HL-60 (cell line): ENCODE data around the gene COL11A2.

Experiments
- DNase-seq, 2 experiments: peaks; one replicate each; pipeline ENCODE4 v3.0.0-alpha.2; 2010 to 2020; ENCODE audit warnings: low read depth in 1 of 2, low spot score in 1 of 2
- H3K27ac ChIP-seq: fragments of 250-450 bp; sonication (Bioruptor Pico); replicated peaks from 2 replicates; pipeline ENCODE4 v1.5.1; 2020; ENCODE audit warnings: mild to moderate bottlenecking, moderate library complexity
- H3K27me3 ChIP-seq: fragments of 250-450 bp; sonication (Bioruptor Pico); 2 replicates; pipeline ENCODE4 v1.5.1; 2021; ENCODE audit warnings: mild to moderate bottlenecking, moderate library complexity; ENCODE audit not compliant: insufficient read depth, poor library complexity, severe bottlenecking
- H3K4me3 ChIP-seq: replicated peaks from 2 replicates; pipeline ENCODE4 v1.5.1; 2011; ENCODE audit warnings: mild to moderate bottlenecking, control low read depth, low read length; ENCODE audit not compliant: insufficient read depth
- GABPA ChIP-seq: IDR thresholded peaks from 2 replicates; pipeline ENCODE4 v1.6.1; 2012; ENCODE audit warnings: low read depth
- POLR2AphosphoS5 ChIP-seq: IDR thresholded peaks from 2 replicates; pipeline ENCODE4 v1.6.1; 2012; ENCODE audit warnings: low read depth
- REST ChIP-seq: IDR thresholded peaks from 2 replicates; pipeline ENCODE4 v1.6.1; 2012; ENCODE audit warnings: low read depth; ENCODE audit not compliant: insufficient replicate concordance
- SPI1 ChIP-seq: IDR thresholded peaks from 2 replicates; pipeline ENCODE4 v1.6.1; 2012; ENCODE audit warnings: low read depth, mild to moderate bottlenecking, borderline replicate concordance
- TF ChIP-seq, protein P1 (sequence below): IDR thresholded peaks from one replicate; pipeline ENCODE4 v1.5.1; 2011; ENCODE audit warnings: low read length, control low read depth, inconsistent platforms; ENCODE audit not compliant: insufficient read depth

Gene COL11A2

DNA sequence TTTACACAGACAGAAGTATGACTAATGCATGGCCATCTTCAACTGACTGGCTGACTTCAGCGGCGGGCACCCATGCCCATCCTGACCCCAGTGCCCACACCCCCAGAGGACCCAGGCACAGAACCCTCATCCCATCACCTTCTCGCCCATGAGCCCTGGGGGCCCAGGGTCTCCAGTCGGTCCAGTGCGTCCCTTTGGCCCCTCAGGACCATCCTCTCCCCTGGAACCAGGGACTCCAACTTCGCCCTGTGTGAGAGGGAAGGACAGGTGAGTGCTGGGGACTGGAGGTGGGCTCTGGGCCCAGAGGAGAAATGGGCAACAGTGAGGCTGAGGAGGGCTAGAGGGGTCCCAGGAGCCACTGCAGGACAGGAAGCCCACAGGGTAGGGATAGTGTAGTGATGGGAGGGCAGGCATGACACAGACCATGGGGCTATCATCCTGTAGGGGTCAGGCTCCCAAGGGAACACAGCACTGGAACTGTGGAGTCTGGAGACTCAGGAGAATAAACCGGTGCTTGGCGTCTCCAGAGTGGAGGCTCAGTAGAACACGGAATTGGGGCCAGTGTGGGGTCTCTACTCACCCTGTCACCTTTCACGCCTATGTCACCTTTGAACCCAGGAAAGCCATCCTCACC, 16.7 kb downstream of the COL11A2 start:
- no peak for TF ChIP-seq GABPA
- TF ChIP-seq POLR2AphosphoS5: no peak
- no peak for TF ChIP-seq SPI1
- no peak for TF ChIP-seq REST
- TF ChIP-seq, protein P1, sequence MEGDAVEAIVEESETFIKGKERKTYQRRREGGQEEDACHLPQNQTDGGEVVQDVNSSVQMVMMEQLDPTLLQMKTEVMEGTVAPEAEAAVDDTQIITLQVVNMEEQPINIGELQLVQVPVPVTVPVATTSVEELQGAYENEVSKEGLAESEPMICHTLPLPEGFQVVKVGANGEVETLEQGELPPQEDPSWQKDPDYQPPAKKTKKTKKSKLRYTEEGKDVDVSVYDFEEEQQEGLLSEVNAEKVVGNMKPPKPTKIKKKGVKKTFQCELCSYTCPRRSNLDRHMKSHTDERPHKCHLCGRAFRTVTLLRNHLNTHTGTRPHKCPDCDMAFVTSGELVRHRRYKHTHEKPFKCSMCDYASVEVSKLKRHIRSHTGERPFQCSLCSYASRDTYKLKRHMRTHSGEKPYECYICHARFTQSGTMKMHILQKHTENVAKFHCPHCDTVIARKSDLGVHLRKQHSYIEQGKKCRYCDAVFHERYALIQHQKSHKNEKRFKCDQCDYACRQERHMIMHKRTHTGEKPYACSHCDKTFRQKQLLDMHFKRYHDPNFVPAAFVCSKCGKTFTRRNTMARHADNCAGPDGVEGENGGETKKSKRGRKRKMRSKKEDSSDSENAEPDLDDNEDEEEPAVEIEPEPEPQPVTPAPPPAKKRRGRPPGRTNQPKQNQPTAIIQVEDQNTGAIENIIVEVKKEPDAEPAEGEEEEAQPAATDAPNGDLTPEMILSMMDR: no peak

GRCh38 chr6:33174784-33175183, 17.5 kb downstream of the COL11A2 start:
- DNase-seq: no peak
- no peak for TF ChIP-seq SPI1
- no peak for TF ChIP-seq POLR2AphosphoS5
- no peak for TF ChIP-seq REST
- TF ChIP-seq, protein P1: no peak
- TF ChIP-seq GABPA: no peak
- Histone ChIP-seq H3K27me3 (no peaks in the 10 kb centered on the region), H3K27ac (no peak overlapping the region), H3K4me3 (no peak overlapping the region)

More for the DNA sequence above, 16.7 kb downstream of the COL11A2 start:
- H3K27me3 ChIP-seq: no peaks in the 10 kb centered on the region
- no peak for DNase-seq
- H3K4me3 ChIP-seq: no peak overlapping the region
- H3K27ac ChIP-seq: no peak overlapping the region

GRCh38 chr6:33173535-33174180, 18.6 kb downstream of the COL11A2 start:
- H3K4me3 ChIP-seq: no peak overlapping the region
- H3K27ac ChIP-seq: no peak overlapping the region
- TF ChIP-seq SPI1 (no peak), POLR2AphosphoS5 (no peak), GABPA (no peak), REST (no peak)
- TF ChIP-seq, protein P1: no peak
- DNase-seq: no peak
- no peaks in the 10 kb centered on the region for H3K27me3 ChIP-seq
